ENCODE data around the gene MYLK3.

Gene MYLK3

DNA sequence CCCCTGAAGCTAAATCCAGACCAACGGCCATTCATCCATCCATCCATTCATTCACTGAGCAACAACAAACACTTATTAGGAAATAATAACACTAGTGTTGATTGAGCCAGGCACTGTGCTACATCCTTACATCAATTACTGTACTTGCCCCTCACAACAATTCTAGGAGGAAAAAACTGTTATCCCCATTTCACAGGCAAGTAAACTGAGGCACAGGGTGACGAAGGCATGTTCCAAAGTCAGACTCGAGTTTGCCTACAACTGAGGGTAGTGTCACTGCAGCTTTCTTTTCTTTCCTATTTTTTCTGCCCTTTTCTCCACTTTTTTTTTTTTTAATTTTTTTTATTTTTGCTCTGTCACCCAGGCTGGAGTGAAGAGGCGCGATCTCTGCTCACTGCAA lies 11.2 kb upstream of the MYLK3 start:
- H3K4me3 ChIP-seq (replicated peaks; ENCODE audit: low read depth, low read length), result no peak overlapping the region
- DNase-seq (ENCODE audit: extremely low read depth, low read depth), result no peak
- TF ChIP-seq, protein P1, sequence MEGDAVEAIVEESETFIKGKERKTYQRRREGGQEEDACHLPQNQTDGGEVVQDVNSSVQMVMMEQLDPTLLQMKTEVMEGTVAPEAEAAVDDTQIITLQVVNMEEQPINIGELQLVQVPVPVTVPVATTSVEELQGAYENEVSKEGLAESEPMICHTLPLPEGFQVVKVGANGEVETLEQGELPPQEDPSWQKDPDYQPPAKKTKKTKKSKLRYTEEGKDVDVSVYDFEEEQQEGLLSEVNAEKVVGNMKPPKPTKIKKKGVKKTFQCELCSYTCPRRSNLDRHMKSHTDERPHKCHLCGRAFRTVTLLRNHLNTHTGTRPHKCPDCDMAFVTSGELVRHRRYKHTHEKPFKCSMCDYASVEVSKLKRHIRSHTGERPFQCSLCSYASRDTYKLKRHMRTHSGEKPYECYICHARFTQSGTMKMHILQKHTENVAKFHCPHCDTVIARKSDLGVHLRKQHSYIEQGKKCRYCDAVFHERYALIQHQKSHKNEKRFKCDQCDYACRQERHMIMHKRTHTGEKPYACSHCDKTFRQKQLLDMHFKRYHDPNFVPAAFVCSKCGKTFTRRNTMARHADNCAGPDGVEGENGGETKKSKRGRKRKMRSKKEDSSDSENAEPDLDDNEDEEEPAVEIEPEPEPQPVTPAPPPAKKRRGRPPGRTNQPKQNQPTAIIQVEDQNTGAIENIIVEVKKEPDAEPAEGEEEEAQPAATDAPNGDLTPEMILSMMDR (IDR thresholded peaks at IDR 0.05; ENCODE audit: low read depth, low read length, missing control alignments), result no peak

DNA sequence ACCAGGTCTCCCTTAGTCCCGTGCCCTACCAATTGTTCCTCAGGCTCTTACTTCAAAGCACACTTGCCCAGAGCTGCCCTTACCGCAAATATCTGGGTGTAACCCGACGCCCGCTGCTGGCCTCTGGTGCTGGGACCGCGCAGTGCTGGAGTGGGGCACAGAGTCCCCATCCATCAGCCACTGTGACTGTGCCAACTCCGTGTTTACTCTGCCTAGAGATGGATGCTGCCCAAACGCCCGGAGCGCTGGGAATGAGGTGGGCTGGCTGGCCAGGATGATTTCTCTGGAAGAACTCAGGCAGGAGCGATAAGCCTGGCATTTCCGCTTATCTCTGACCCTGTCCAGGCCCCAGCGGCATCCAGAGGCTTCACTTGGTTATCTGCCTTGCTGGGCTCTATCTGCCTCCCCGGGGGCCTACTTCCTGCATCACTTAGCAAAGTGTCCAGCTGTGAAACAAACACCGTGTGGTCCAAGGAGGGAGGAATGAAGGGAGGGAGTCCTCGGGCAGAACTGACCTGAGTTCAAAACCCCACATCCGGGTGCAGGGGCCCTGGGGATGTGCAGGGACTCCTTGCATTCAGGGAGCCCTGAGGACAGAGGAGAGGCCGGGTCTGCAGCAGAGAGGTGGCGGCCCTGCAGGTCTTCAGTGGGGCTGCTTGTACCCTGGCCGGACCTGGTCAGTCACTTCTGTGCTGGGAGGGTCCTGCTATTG lies 9.4 kb upstream of the MYLK3 start:
- TF ChIP-seq, protein P1 (IDR thresholded peaks at IDR 0.05; ENCODE audit: low read depth, low read length, missing control alignments), result no peak
- H3K4me3 ChIP-seq (replicated peaks; ENCODE audit: low read depth, low read length), result no peak overlapping the region
- DNase-seq (ENCODE audit: extremely low read depth, low read depth), result no peak

DNA sequence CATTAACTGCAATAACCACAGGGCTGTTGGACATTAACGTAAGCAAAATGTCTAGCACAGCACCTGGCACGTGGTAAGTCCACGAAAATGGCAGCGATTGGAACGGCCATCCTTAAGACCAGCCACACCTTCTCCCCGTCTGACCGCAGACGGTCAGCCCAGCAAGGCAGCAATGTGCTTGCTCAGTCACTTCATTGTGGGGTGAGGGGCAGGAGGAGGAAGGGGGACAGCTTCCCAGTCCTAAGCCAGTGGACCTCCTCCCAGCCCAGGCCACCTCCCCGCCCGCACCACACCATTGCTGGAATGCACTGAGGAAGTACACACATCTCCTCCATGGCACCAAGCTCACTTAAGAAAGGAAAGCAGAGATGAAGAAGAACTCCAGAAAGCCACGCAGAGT lies 8.6 kb upstream of the MYLK3 start:
- no peak for DNase-seq (ENCODE audit: extremely low read depth, low read depth)
- TF ChIP-seq, protein P1 (IDR thresholded peaks at IDR 0.05; ENCODE audit: low read depth, low read length, missing control alignments), result no peak
- no peak overlapping the region for H3K4me3 ChIP-seq (replicated peaks; ENCODE audit: low read depth, low read length)

DNA sequence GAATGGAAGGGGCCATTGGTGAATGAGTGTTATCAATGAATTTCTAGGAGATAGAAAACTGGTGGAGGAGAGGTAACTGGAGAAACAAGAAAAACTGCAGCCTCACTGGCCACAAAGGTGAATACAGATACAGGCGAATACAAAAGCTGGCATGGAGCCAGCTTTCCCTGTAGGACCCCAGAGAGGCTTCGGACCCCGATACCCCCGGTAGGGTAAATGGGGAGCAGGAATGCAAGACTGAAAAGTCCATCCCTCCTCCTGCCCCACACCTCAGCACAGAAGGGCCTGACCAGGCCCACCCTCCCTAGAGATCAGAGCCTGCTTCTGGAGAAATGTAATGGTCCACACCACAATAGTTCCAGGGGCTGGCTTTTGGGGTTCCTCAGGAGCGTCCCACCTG lies 4.9 kb upstream of the MYLK3 start:
- DNase-seq (ENCODE audit: extremely low read depth, low read depth), result no peak
- no peak overlapping the region for H3K4me3 ChIP-seq (replicated peaks; ENCODE audit: low read depth, low read length)
- TF ChIP-seq, protein P1 (IDR thresholded peaks at IDR 0.05; ENCODE audit: low read depth, low read length, missing control alignments), result no peak

DNA sequence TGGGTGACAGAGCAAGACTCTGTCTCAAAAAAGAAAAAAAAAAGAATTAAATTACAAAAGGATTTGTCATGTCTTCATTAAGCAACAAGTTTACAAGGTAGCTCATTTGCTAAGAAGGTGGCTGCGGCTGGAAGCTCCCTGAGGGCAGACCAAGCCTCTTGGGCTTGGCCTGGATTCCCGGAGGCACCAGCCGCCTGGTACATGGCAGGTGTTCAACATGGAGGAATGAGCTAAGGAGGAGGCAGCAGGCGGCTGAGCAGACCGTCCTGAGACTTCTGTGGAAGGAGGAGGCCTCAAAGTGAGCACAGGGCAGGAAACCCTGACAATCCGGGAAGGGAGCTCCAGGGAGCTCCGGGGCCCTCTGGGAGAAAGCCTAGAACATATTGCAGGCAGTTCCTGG lies 3.2 kb upstream of the MYLK3 start:
- H3K4me3 ChIP-seq (replicated peaks; ENCODE audit: low read depth, low read length), result no peak overlapping the region
- no peak for DNase-seq (ENCODE audit: extremely low read depth, low read depth)
- TF ChIP-seq, protein P1 (IDR thresholded peaks at IDR 0.05; ENCODE audit: low read depth, low read length, missing control alignments), result no peak

DNA sequence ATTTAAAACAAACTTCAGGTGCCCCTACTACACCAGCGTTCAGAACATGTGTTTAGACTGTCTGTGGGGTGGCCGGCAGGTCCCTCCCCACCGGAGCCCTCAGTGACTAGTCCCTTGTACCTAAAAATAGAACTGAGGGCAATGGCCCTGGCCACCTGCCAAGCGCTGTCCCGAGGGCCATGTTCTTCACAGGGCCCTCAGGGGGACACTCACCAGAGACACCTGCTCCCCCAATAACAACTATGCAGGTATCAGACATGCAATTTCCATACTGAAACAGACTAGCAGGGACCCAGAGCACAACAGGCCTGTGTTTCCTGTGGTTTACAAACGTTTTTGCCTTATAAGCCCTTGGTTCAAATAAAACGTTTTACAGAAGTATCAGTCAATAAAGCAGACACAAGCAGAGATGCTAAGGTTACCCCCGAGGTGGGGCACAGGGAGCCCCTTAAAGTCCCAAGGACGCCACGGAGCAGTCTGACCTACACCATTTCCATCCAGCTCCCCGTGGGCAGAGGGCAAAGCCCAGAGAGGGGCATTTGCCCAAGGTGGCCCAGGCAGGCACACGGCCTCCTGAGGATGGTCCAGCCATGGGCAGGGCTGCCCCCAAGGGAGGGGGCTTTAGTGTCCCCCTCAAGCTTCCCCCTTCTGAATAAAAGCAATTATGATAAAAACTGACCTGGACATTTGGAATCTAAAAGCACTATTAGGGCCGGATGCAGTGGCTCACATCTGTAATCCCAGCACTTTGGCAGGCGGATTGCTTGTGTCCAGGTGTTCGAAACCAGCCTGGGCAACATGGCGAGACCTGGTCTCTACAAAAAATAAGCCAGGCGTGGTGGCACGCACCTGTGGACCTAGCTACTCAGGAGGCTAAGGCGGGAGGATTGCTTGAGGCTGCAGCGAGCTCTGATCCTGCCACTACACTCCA lies 896 bp upstream of the MYLK3 start:
- TF ChIP-seq, protein P1 (IDR thresholded peaks at IDR 0.05; ENCODE audit: low read depth, low read length, missing control alignments), result no peak
- H3K4me3 ChIP-seq (replicated peaks; ENCODE audit: low read depth, low read length), result no peak overlapping the region
- DNase-seq (ENCODE audit: extremely low read depth, low read depth), result no peak

Data from HFF-Myc (cell line).